HG03095 (cell line): ENCODE data around the gene RAPGEF2.
"Not testable (repeated sequence)": the region's sequence is repeated elsewhere in the genome, so short reads cannot be mapped to it uniquely, and the experiment has no call there.

Source experiments
- ATAC-seq: cut with Tn5 transposase; IDR thresholded peaks from one replicate; pipeline ENCODE4 v1.9.1; 2021; ENCODE audit warnings: moderate library complexity; ENCODE audit not compliant: unreplicated experiment

RAPGEF2 gene

DNA sequence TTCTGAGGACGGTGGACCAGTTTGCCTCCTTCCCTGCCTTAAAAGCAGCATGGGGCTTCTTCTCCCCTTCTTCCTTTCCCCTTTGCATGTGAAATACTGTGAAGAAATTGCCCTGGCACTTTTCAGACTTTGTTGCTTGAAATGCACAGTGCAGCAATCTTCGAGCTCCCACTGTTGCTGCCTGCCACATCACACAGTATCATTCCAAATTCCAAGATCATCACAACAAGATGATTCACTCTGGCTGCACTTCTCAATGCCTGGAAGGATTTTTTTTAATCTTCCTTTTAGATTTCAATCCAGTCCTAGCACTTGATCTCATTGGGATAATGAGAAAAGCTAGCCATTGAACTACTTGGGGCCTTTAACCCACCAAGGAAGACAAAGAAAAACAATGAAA lies 255.3 kb downstream of the RAPGEF2 start:
- no peak for ATAC-seq

GRCh38 chr4:159360549-159360948 lies 257.7 kb downstream of the RAPGEF2 start:
- no peak for ATAC-seq

DNA sequence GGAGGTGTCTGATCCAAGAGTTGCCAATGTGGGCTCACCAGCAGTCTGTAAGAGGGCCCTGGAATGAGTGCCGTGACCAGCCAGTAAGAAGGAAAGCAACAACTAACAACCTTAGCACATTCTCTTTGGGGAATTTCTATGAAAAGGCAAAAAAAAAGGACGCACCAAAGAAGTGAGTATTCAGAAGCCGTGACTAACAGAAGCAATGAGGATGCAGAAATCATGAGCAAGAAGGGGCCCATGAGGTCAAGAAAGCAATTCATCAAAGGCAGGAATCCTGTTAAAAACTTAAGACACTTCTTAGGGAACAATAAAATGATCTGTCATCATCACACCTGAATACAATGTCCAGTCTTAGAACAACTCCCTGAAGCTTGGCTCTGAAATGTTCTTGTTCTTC lies 260.5 kb downstream of the RAPGEF2 start:
- ATAC-seq, result no peak

DNA sequence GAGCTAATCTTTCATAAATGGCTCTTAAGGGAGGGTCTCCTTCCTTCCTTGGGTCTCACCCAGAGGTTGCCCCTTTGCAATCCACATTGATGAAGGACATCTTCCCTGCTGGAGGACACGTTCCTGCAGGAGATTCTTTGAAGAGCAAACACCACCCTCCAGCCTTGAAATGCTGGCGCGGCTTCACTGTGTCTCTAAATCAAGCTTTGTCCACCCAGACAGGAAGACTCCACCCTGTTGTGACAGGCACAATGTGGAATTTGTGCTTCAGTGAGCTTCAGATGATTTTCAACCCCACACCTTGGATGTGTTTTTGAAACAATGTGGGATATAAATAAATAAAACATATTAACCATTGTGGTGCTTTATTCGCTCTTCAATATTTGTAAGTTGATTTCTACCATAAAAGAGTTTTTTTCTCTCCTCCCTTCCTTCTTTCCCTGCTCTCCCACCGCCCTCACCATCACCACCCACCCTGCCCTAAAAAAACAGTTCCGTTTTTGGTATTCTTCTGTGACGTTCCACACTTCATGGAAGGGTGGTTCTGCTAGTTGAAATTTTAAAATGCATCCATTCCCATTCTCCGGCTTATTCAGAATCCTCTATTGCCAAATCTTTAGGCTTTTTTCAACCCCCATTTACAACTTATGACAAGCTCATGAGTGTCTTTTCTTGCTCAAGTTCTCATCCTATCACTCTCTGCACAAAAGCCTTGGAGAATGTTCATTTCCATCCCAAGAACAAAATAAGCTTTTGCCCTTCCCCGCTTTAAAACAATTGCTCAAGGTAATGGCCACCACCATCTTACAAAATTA lies 264.3 kb downstream of the RAPGEF2 start:
- ATAC-seq, result no peak

GRCh38 chr4:159367781-159368080 lies 264.9 kb downstream of the RAPGEF2 start:
- ATAC-seq, result peak; percentile 82

DNA sequence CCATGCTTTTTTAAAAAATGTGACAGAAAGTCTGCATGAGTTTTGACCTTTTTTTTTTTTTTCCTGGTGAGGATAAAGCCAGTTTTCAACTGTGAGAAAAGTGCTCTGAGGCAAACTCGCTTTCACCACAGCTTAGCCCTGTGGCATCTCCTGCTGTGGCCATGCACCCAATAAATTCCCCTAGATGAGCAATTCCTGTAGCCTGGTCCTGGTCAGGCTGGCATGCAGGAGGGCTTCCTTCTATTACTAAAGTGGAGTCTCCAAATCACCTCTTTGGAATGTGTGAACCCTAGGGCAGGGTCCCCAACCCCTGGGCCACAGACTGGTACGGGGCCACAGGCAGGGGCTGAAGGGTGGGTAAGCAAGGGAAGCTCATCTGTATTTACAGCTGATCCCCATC lies 265.4 kb downstream of the RAPGEF2 start:
- ATAC-seq, result no peak

GRCh38 chr4:159369256-159369655 lies 266.4 kb downstream of the RAPGEF2 start:
- ATAC-seq, result no peak

GRCh38 chr4:159370286-159370685 lies 267.4 kb downstream of the RAPGEF2 start:
- ATAC-seq, result no peak

- no peak for ATAC-seq
These were observed 272.1 kb downstream of the RAPGEF2 start for GRCh38 chr4:159374749-159375530.

- no peak for ATAC-seq
These were observed 273.4 kb downstream of the RAPGEF2 start for GRCh38 chr4:159376289-159376688.

GRCh38 chr4:159378056-159378616 lies 275.3 kb downstream of the RAPGEF2 start:
- ATAC-seq, result no peak

GRCh38 chr4:159379064-159379463 lies 276.2 kb downstream of the RAPGEF2 start:
- ATAC-seq, result not testable (repeated sequence)

- no peak for ATAC-seq
These were observed 277.0 kb downstream of the RAPGEF2 start for GRCh38 chr4:159379836-159380235.

DNA sequence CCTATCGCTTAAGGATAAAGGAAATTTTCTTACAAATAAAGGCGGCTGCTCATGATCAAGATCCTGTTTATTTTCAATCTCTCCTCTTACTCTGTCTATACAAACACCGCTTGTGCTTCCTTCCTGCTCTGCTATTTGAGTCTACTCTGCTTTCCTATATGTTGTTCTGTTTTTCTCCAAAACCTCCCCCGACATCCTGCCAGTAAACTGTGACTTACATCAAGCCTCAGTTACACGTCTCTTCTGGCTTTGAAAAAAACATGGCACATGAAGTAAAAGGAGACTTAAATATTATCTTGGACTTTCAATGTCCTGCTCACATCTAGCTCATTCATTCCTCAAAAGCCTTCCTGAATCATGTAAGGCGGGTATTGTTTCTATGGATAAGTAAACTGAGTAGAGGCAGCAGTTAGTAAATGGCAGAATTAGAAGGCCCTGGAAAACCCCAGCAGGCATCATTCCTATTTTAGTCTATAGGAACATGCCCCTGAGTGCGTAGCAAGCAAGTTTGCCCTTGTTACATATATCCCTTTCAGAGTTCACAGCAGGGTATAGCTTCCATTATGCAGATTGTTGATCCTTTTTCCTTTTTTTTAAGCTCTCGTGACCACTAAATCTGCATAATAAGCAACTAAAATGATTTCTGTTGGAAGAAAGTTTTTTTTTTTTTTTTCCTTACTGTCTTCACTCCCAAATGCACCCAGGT lies 280.1 kb downstream of the RAPGEF2 start:
- no peak for ATAC-seq

- no peak for ATAC-seq
These were observed 280.7 kb downstream of the RAPGEF2 start for GRCh38 chr4:159383562-159383931.

DNA sequence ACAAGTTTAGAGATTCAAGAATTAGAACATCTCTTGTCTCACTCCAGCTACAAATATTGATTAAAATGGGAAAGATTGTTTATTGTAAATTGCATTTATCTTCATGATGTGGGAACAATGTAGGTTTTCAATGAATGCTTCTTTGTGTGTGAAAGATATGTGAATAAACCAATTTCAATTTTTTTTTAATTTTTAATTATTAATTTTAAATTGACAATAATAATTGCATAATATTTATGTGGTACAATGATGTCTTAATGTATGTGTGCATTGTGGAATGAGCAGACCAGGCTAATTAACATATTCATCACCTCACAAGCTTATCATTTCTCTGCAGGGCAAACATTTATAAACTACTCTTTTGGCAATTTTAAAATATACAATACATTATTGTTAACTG lies 281.1 kb downstream of the RAPGEF2 start:
- ATAC-seq, result no peak

GRCh38 chr4:159384632-159385031 lies 281.8 kb downstream of the RAPGEF2 start:
- ATAC-seq, result no peak

- ATAC-seq, result no peak
These were observed 283.7 kb downstream of the RAPGEF2 start for GRCh38 chr4:159386620-159387019.

DNA sequence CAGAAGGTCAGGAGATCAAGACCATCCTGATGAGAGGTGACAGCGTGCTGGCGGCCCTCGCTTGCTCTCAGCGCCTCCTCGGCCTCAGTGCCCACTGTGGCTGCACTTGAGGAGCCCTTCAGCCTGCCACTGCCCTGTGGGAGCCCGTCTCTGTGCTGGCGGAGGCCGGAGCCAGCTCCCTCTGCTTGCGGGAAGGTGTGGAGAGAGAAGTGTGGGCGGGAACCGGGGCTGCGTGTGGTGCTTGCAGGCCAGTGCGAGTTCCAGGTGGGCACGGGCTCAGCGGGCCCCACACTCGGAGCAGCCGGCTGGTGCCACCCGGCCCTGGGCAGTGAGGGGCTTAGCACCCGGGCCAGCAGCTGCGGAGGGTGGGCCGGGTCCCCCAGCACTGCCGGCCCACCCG lies 286.9 kb downstream of the RAPGEF2 start:
- no peak for ATAC-seq

DNA sequence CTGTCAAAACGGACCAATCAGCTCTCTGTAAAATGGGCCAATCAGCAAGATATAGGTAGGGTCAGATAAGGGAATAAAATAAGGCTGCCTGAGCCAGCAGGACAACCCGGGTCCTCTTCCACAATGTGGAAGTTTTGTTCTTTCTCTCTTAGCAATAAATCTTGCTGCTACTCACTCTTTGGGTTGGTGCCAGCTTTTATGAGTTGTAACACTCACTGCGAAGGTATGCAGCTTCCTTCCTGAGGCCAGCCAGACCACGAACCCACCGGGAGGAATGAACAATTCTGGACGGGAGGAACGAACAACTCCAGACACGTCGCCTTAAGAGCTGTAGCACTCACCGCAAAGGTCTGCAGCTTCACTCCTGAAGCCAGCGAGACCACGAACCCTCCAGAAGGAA lies 287.8 kb downstream of the RAPGEF2 start:
- ATAC-seq, result no peak

DNA sequence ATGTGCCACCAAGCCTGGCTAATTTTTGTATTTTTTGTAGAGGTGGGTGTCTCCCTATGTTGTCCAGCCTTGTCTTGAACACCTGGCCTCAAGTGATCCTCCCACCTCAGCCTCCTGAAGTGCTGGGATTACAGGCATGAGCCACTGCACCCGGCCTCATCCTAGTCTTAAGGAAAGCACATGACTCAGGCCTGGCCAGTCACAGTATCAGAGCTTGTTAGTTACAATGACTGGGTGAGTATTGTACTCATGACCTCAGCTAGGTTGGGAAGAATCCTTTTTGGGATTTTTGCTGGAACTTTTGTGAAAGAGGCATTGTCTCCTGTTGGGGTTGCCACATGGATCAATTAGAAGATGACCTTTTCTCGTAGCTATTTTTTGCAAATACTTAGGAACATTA lies 292.8 kb downstream of the RAPGEF2 start:
- ATAC-seq, result no peak

- no peak for ATAC-seq
These were observed 293.3 kb downstream of the RAPGEF2 start for GRCh38 chr4:159396151-159396550.
